NK-92 (cell line): ENCODE measurements around the gene PI4KB.
"Not testable (repeated sequence)": the region's sequence is repeated elsewhere in the genome, so short reads cannot be mapped to it uniquely, and the experiment has no call there.

ENCODE experiments used
- DNase-seq: peaks from one replicate; lab custom pipeline; 2025; ENCODE audit not compliant: unreplicated experiment; lab: John Stamatoyannopoulos, UW

Gene PI4KB

GRCh38 chr1:151327223-151327902, at the start of gene PI4KB:
PI4KB (minus strand) TSS chr1:151327416; CDS start chr1:151316481, 10,935 bp downstream.
- DNase-seq = peak; percentile 33

- DNase-seq = no peak
Observed at GRCh38 chr1:151373196-151373595, 46.0 kb upstream of the PI4KB start.

GRCh38 chr1:151372058-151372934, 45.1 kb upstream of the PI4KB start, which contains the start of gene SELENBP1:
SELENBP1 (minus strand) TSS chr1:151372705; CDS start chr1:151372641, 64 bp downstream.
- DNase-seq = no peak

- no peak for DNase-seq
Observed at GRCh38 chr1:151371370-151372057, 44.3 kb upstream of the PI4KB start.

GRCh38 chr1:151370211-151370911, 43.1 kb upstream of the PI4KB start:
- no peak for DNase-seq

GRCh38 chr1:151369621-151370048, 42.4 kb upstream of the PI4KB start:
- DNase-seq = no peak

- no peak for DNase-seq
Observed at GRCh38 chr1:151369302-151369610, 42.0 kb upstream of the PI4KB start.

GRCh38 chr1:151368393-151369301, 41.4 kb upstream of the PI4KB start:
- no peak for DNase-seq

GRCh38 chr1:151367658-151368392, 40.6 kb upstream of the PI4KB start:
- no peak for DNase-seq

GRCh38 chr1:151364996-151365395, 37.8 kb upstream of the PI4KB start:
- DNase-seq = no peak

GRCh38 chr1:151362308-151363155, 35.3 kb upstream of the PI4KB start:
- no peak for DNase-seq

GRCh38 chr1:151361883-151362282, 34.7 kb upstream of the PI4KB start:
- DNase-seq = no peak

- DNase-seq = no peak
Observed at GRCh38 chr1:151356696-151357095, 29.5 kb upstream of the PI4KB start.

GRCh38 chr1:151352021-151352718, 25.0 kb upstream of the PI4KB start:
- no peak for DNase-seq

- not testable (repeated sequence) for DNase-seq
Observed at GRCh38 chr1:151350323-151350722, 23.1 kb upstream of the PI4KB start.

- no peak for DNase-seq
Observed at GRCh38 chr1:151347523-151348246, 20.5 kb upstream of the PI4KB start.
